HepG2 (cell line): ENCODE measurements around the gene FAM234A. TPM values are rescaled to one million over a fixed set of nuclear protein-coding genes. Genes with fewer than 3 reads are reported as not detected.
A peak's percentile ranks its signal among the peaks of the same experiment; 100 is the strongest.

Source experiments
- DR1 ChIP-seq: sonication (generic); formaldehyde crosslinking; IDR thresholded peaks from 2 replicates; pipeline ENCODE4 v1.8.0; 2021; ENCODE audit warnings: mild to moderate bottlenecking, missing genetic modification reagents, inconsistent platforms
- GTF3A ChIP-seq: sonication (generic); formaldehyde crosslinking; conservative IDR thresholded peaks from 2 replicates; pipeline ENCODE4 v1.4.0; 2020; ENCODE audit warnings: mild to moderate bottlenecking, missing genetic modification reagents
- HINFP ChIP-seq: sonication (generic); formaldehyde crosslinking; IDR thresholded peaks from 2 replicates; pipeline ENCODE4 v1.4.0; 2020; ENCODE audit warnings: low read depth, mild to moderate bottlenecking, missing genetic modification reagents
- KLF13 ChIP-seq: sonication (generic); formaldehyde crosslinking; IDR thresholded peaks from 2 replicates; pipeline ENCODE4 v1.4.0; 2020; ENCODE audit warnings: mild to moderate bottlenecking, missing genetic modification reagents
- MXD1 ChIP-seq: sonication (generic); formaldehyde crosslinking; IDR thresholded peaks from 2 replicates; pipeline ENCODE4 v1.4.0; 2020; ENCODE audit warnings: mild to moderate bottlenecking, missing genetic modification reagents
- MXI1 ChIP-seq: IDR thresholded peaks from 3 replicates; pipeline ENCODE4 v1.6.1; 2012; ENCODE audit warnings: low read depth, low read length, inconsistent platforms, borderline replicate concordance
- NFE2L2 ChIP-seq: fragments of 150-350 bp; IDR thresholded peaks from 2 replicates; pipeline ENCODE4 v1.6.1; 2014; ENCODE audit warnings: low read length
- NFYC ChIP-seq: IDR thresholded peaks from 2 replicates; pipeline ENCODE4 v1.6.1; 2016; ENCODE audit warnings: missing genetic modification reagents, missing compliant biosample characterization
- POGK ChIP-seq: sonication (generic); formaldehyde crosslinking; conservative IDR thresholded peaks from 2 replicates; pipeline ENCODE4 v1.8.0; 2022; ENCODE audit warnings: mild to moderate bottlenecking, moderate library complexity, missing genetic modification reagents
- SAP130 ChIP-seq: IDR thresholded peaks from 2 replicates; pipeline ENCODE4 v1.6.1; 2016; ENCODE audit warnings: low read depth
- SMARCC2 ChIP-seq: fragments of 450-650 bp; IDR thresholded peaks from 2 replicates; pipeline ENCODE4 v1.6.1; 2017; ENCODE audit warnings: antibody characterized with exemption, mild to moderate bottlenecking
- SSRP1 ChIP-seq: IDR thresholded peaks from 2 replicates; pipeline ENCODE4 v1.6.1; 2016; ENCODE audit warnings: control low read depth
- TGIF2 ChIP-seq: IDR thresholded peaks from 2 replicates; pipeline ENCODE4 v1.6.1; 2016; ENCODE audit warnings: control low read depth, missing compliant biosample characterization
- ZBED4 ChIP-seq: sonication (generic); formaldehyde crosslinking; IDR thresholded peaks from 2 replicates; pipeline ENCODE4 v1.4.0; 2020; ENCODE audit warnings: missing genetic modification reagents, borderline replicate concordance
- ZBTB20 ChIP-seq: sonication (generic); formaldehyde crosslinking; IDR thresholded peaks from 2 replicates; pipeline ENCODE4 v1.8.1; 2023; ENCODE audit warnings: missing genetic modification reagents, low read depth, mild to moderate bottlenecking, borderline replicate concordance
- ZFP1 ChIP-seq: IDR thresholded peaks from 2 replicates; pipeline ENCODE4 v1.6.1; 2016
- ZNF326 ChIP-seq: sonication (generic); formaldehyde crosslinking; IDR thresholded peaks from 2 replicates; pipeline ENCODE4 v1.4.0; 2020; ENCODE audit warnings: missing genetic modification reagents, borderline replicate concordance
- ZNF512 ChIP-seq: sonication (generic); formaldehyde crosslinking; IDR thresholded peaks from 2 replicates; pipeline ENCODE4 v1.4.0; 2020; ENCODE audit warnings: mild to moderate bottlenecking, missing genetic modification reagents
- ZNF589 ChIP-seq: sonication (generic); formaldehyde crosslinking; conservative IDR thresholded peaks from 2 replicates; pipeline ENCODE4 v1.8.0; 2022; ENCODE audit warnings: mild to moderate bottlenecking, moderate library complexity, missing genetic modification reagents
- ZNF607 ChIP-seq: sonication (generic); formaldehyde crosslinking; IDR thresholded peaks from 2 replicates; pipeline ENCODE4 v1.5.1; 2020; ENCODE audit warnings: missing genetic modification reagents, mild to moderate bottlenecking, borderline replicate concordance
- ZNF644 ChIP-seq: IDR thresholded peaks from 2 replicates; pipeline ENCODE4 v1.6.1; 2016; ENCODE audit warnings: low read depth
- polyA plus RNA-seq, 8 experiments: library from polyadenylated mRNA; depleted of rRNA in 3 of 8; stranded (reverse) in 7 of 8; unstranded in 1 of 8; fragments of >200 nt; fragmentation: Illumina TruSeq in 4 of 8; extraction: Trizol in 4 of 8; gene quantifications; 2 replicates each; pipeline versions ENCODE4 v1.2.1 to v1.2.3, GENCODE V29; 2011 to 2016; ENCODE audit warnings: low read depth in 4 of 8, missing spikeins in 1 of 8, mixed read lengths in 1 of 8; ENCODE audit not compliant: insufficient read depth in 1 of 8
- total RNA-seq, 5 experiments: library from RNA; depleted of rRNA; stranded (reverse); fragments of >200 nt; fragmentation: Illumina TruSeq; extraction: Trizol; gene quantifications; 2 replicates each; pipeline ENCODE4 v1.2.3, GENCODE V29; 2016; ENCODE audit warnings: low read depth in 1 of 5

The FAM234A gene
- total and polyA plus RNA-seq, 2 of the 13 experiments (the other 11 are each of a cell fraction or from before 2014, with no cell fraction given): 29.2 to 34.4 TPM

- TF ChIP-seq MXD1 (CRISPR knock-in tag): peak; percentile 63; the same call in 1 of the 2 replicates
- TF ChIP-seq ZNF644: no peak
- TF ChIP-seq ZBED4 (CRISPR knock-in tag): no peak; the same call in 1 of the 2 replicates
- no peak for TF ChIP-seq GTF3A (CRISPR knock-in tag)
- TF ChIP-seq ZFP1 (CRISPR knock-in tag): no peak
- no peak for TF ChIP-seq NFYC (CRISPR knock-in tag)
- peak; percentile 81; the same call in 2 of the 3 replicates for TF ChIP-seq MXI1
- peak; percentile 90 for TF ChIP-seq SAP130 (CRISPR knock-in tag)
- no peak for TF ChIP-seq ZNF512
- no peak for TF ChIP-seq SSRP1
- TF ChIP-seq POGK: no peak; the same call in 1 of the 2 replicates
- no peak for TF ChIP-seq SMARCC2
- TF ChIP-seq TGIF2: 0 out of 2 replicates have a peak, but pooled peaks have one; percentile 51
- TF ChIP-seq NFE2L2: no peak
- peak; percentile 57; the same call in 1 of the 2 replicates for TF ChIP-seq ZNF607
- 0 out of 2 replicates have a peak, but pooled peaks have one; percentile 26 for TF ChIP-seq DR1 (CRISPR knock-in tag)
- peak; percentile 30; the same call in 1 of the 2 replicates for TF ChIP-seq ZNF589
- 0 out of 2 replicates have a peak, but pooled peaks have one; percentile 13 for TF ChIP-seq ZBTB20 (CRISPR knock-in tag)
- no peak for TF ChIP-seq ZNF326 (CRISPR knock-in tag)
- TF ChIP-seq HINFP (CRISPR knock-in tag): no peak
- no peak for TF ChIP-seq KLF13
Observed at GRCh38 chr16:234468-235305, at the start of gene FAM234A (continued).
